D341Med (cell line): ENCODE data around the gene JAZF1.

Experiments used
- DNase-seq: peaks from one replicate; pipeline ENCODE4 v3.0.0; 2012; ENCODE audit warnings: low spot score

JAZF1 gene

GRCh38 chr7:28136420-28136819 is 44.2 kb downstream of the JAZF1 start:
- no peak for DNase-seq

- DNase-seq, result no peak
Observed at GRCh38 chr7:28135760-28136159, 44.8 kb downstream of the JAZF1 start.

GRCh38 chr7:28135315-28135714 is 45.3 kb downstream of the JAZF1 start:
- DNase-seq, result no peak

- no peak for DNase-seq
Observed at GRCh38 chr7:28133872-28134271, 46.7 kb downstream of the JAZF1 start.

- no peak for DNase-seq
Observed at GRCh38 chr7:28132959-28133870, 47.4 kb downstream of the JAZF1 start.

GRCh38 chr7:28130277-28130676 is 50.3 kb downstream of the JAZF1 start:
- DNase-seq, result no peak

- DNase-seq, result no peak
Observed at GRCh38 chr7:28128608-28129007, 52.0 kb downstream of the JAZF1 start.

- DNase-seq, result no peak
Observed at GRCh38 chr7:28126410-28127041, 54.1 kb downstream of the JAZF1 start.

- DNase-seq, result no peak
Observed at GRCh38 chr7:28125431-28126409, 54.9 kb downstream of the JAZF1 start.

GRCh38 chr7:28124413-28124812 is 56.2 kb downstream of the JAZF1 start:
- DNase-seq, result no peak

GRCh38 chr7:28123752-28124151 is 56.8 kb downstream of the JAZF1 start:
- no peak for DNase-seq

- no peak for DNase-seq
Observed at GRCh38 chr7:28121496-28121895, 59.1 kb downstream of the JAZF1 start.

- no peak for DNase-seq
Observed at GRCh38 chr7:28116041-28116440, 64.6 kb downstream of the JAZF1 start.

GRCh38 chr7:28115261-28115660 is 65.3 kb downstream of the JAZF1 start:
- no peak for DNase-seq

- no peak for DNase-seq
Observed at GRCh38 chr7:28114056-28114455, 66.5 kb downstream of the JAZF1 start.

- no peak for DNase-seq
Observed at GRCh38 chr7:28112883-28113540, 67.6 kb downstream of the JAZF1 start.

- DNase-seq, result no peak
Observed at GRCh38 chr7:28112467-28112866, 68.1 kb downstream of the JAZF1 start.

- DNase-seq, result no peak
Observed at GRCh38 chr7:28112012-28112411, 68.6 kb downstream of the JAZF1 start.

GRCh38 chr7:28110427-28111012 is 70.1 kb downstream of the JAZF1 start:
- no peak for DNase-seq

GRCh38 chr7:28108747-28109146 is 71.8 kb downstream of the JAZF1 start:
- no peak for DNase-seq

GRCh38 chr7:28107960-28108359 is 72.6 kb downstream of the JAZF1 start:
- no peak for DNase-seq
